OCI-LY3 (cell line): ENCODE results near the gene GRID1.

ENCODE experiments used
- H2AFZ ChIP-seq: fragments of 200-600, 300-600 bp; shearing (Covaris generic); 2 replicates; pipeline ENCODE4 v1.6.0; 2014; ENCODE audit warnings: antibody characterized with exemption, low read depth, low read length
- H3K27ac ChIP-seq: fragments of 200-600, 300-600 bp; sonication (generic); 2 replicates; pipeline ENCODE4 v1.5.1; 2014; ENCODE audit warnings: mild to moderate bottlenecking, low read length, moderate library complexity, mixed read lengths
- H3K27me3 ChIP-seq: fragments of 200-600, 300-600 bp; sonication (generic); 2 replicates; pipeline ENCODE4 v1.6.1; 2014; ENCODE audit warnings: low read depth, low read length, mixed read lengths
- H3K36me3 ChIP-seq: fragments of 200-600, 300-600 bp; sonication (generic); replicated peaks from 2 replicates; pipeline ENCODE3; 2014; ENCODE audit warnings: low read depth, low read length, mixed read lengths
- H3K4me1 ChIP-seq: fragments of 300-600, 200-600 bp; sonication (generic); 2 replicates; pipeline ENCODE4 v1.6.1; 2014; ENCODE audit warnings: low read length, mixed read lengths
- H3K4me2 ChIP-seq: fragments of 200-600, 300-600 bp; sonication (generic); 2 replicates; pipeline ENCODE4 v1.6.1; 2014; ENCODE audit warnings: low read length, mixed read lengths
- H3K4me3 ChIP-seq: fragments of 300-600, 200-600 bp; sonication (generic); 2 replicates; pipeline ENCODE4 v1.5.1; 2014; ENCODE audit warnings: antibody characterized with exemption, mild to moderate bottlenecking, low read length, moderate library complexity
- H3K79me2 ChIP-seq: fragments of 300-600, 200-600 bp; shearing (Covaris generic); 2 replicates; pipeline ENCODE4 v1.6.1; 2014; ENCODE audit warnings: mild to moderate bottlenecking, low read length, mixed read lengths
- H3K9ac ChIP-seq: fragments of 300-600, 200-600 bp; shearing (Covaris generic); 2 replicates; pipeline ENCODE4 v1.6.0; 2014; ENCODE audit warnings: mild to moderate bottlenecking, low read length, moderate library complexity
- H3K9me3 ChIP-seq: fragments of 200-600, 300-600 bp; shearing (Covaris generic); 2 replicates; pipeline ENCODE4 v1.6.1; 2014; ENCODE audit warnings: low read length, mixed read lengths; ENCODE audit not compliant: insufficient read depth
- H4K20me1 ChIP-seq: fragments of 200-600, 300-600 bp; sonication (generic); 2 replicates; pipeline ENCODE4 v1.6.1; 2016; ENCODE audit warnings: low read length, mixed read lengths; ENCODE audit not compliant: insufficient read depth
- CTCF ChIP-seq: fragments of 200-600, 300-600 bp; sonication (generic); IDR thresholded peaks from 2 replicates; pipeline ENCODE4 v1.5.1; 2014; ENCODE audit warnings: antibody characterized with exemption, low read length, low read depth
- EZH2phosphoT487 ChIP-seq: fragments of 200-600 bp; shearing (Covaris generic); IDR thresholded peaks from 2 replicates; pipeline ENCODE4 v1.6.1; 2018; ENCODE audit warnings: antibody characterized with exemption, mixed run types, low read depth

Gene GRID1

GRCh38 chr10:85578860-85579259, 787.7 kb downstream of the GRID1 start:
- H3K27ac ChIP-seq, result no peak overlapping the region
- no peak overlapping the region for H3K9ac ChIP-seq
- H4K20me1 ChIP-seq, result no peaks in the 10 kb centered on the region
- H3K4me1 ChIP-seq, result no peaks in the 10 kb centered on the region
- no peak overlapping the region for H3K4me2 ChIP-seq
- no peaks in the 10 kb centered on the region for H3K79me2 ChIP-seq
- H2AFZ ChIP-seq, result no peak overlapping the region
- no peaks in the 10 kb centered on the region for H3K27me3 ChIP-seq
- no peak overlapping the region for H3K4me3 ChIP-seq
- no peak for TF ChIP-seq CTCF
- TF ChIP-seq EZH2phosphoT487, result no peak
- no peaks in the 10 kb centered on the region for H3K9me3 ChIP-seq
- H3K36me3 ChIP-seq, result no peaks in the 10 kb centered on the region

- no peak overlapping the region for H3K4me3 ChIP-seq
- no peak overlapping the region for H3K9ac ChIP-seq
- no peak overlapping the region for H2AFZ ChIP-seq
- no peak overlapping the region for H3K4me2 ChIP-seq
- H3K79me2 ChIP-seq, result no peaks in the 10 kb centered on the region
- TF ChIP-seq EZH2phosphoT487, result no peak
- TF ChIP-seq CTCF, result no peak
- H4K20me1 ChIP-seq, result no peaks in the 10 kb centered on the region
- H3K4me1 ChIP-seq, result no peaks in the 10 kb centered on the region
- H3K27ac ChIP-seq, result no peak overlapping the region
- no peaks in the 10 kb centered on the region for H3K36me3 ChIP-seq
- H3K27me3 ChIP-seq, result no peaks in the 10 kb centered on the region
- H3K9me3 ChIP-seq, result no peaks in the 10 kb centered on the region
Observed at GRCh38 chr10:85575441-85575840, 791.2 kb downstream of the GRID1 start.

GRCh38 chr10:85570871-85571270, 795.7 kb downstream of the GRID1 start:
- Histone ChIP-seq H3K27me3 (no peaks in the 10 kb centered on the region), H3K4me3 (no peak overlapping the region), H3K9ac (no peak overlapping the region), H4K20me1 (no peaks in the 10 kb centered on the region), H3K4me1 (no peaks in the 10 kb centered on the region), H3K4me2 (no peak overlapping the region), H3K79me2 (no peaks in the 10 kb centered on the region), H2AFZ (no peak overlapping the region), H3K9me3 (no peaks in the 10 kb centered on the region), H3K27ac (no peak overlapping the region), H3K36me3 (no peaks in the 10 kb centered on the region)
- no peak for TF ChIP-seq EZH2phosphoT487
- TF ChIP-seq CTCF, result no peak

GRCh38 chr10:85565381-85565780, 801.2 kb downstream of the GRID1 start:
- no peak overlapping the region for H3K27ac ChIP-seq
- no peak overlapping the region for H3K9ac ChIP-seq
- H3K36me3 ChIP-seq, result no peaks in the 10 kb centered on the region
- no peak for TF ChIP-seq EZH2phosphoT487
- no peak for TF ChIP-seq CTCF
- no peaks in the 10 kb centered on the region for H3K27me3 ChIP-seq
- no peaks in the 10 kb centered on the region for H3K9me3 ChIP-seq
- H3K4me3 ChIP-seq, result no peak overlapping the region
- H3K79me2 ChIP-seq, result no peaks in the 10 kb centered on the region
- no peaks in the 10 kb centered on the region for H4K20me1 ChIP-seq
- no peak overlapping the region for H3K4me2 ChIP-seq
- no peak overlapping the region for H2AFZ ChIP-seq
- H3K4me1 ChIP-seq, result no peaks in the 10 kb centered on the region
